HEK293T (cell line): ENCODE results near the gene HOXA6.
A peak's percentile ranks its signal among the peaks of the same experiment; 100 is the strongest.

Experiments used
- CTCF ChIA-PET: fragments of 350-600 bp; formaldehyde crosslinking; extraction: SDS; loops from one replicate; lab custom pipeline; 2021; ENCODE audit warnings: antibody characterized with exemption, inconsistent platforms; lab: Yijun Ruan, JAX
- POLR2A ChIA-PET: fragments of 350-600 bp; formaldehyde crosslinking; extraction: SDS; loops from one replicate; lab custom pipeline; 2020; ENCODE audit warnings: antibody characterized with exemption, inconsistent platforms; lab: Yijun Ruan, JAX
- DNase-seq: peaks from one replicate; pipeline ENCODE4 v3.0.0; 2012; ENCODE audit warnings: mixed read lengths; ENCODE audit errors: extremely low spot score
- ARNT ChIP-seq: fragments of 450-650 bp; IDR thresholded peaks from 2 replicates; pipeline ENCODE4 v1.6.1; 2017; ENCODE audit warnings: mild to moderate bottlenecking
- BHLHE40 ChIP-seq: fragments of 450-650 bp; IDR thresholded peaks from 2 replicates; pipeline ENCODE4 v1.6.1; 2016; ENCODE audit warnings: mild to moderate bottlenecking, moderate library complexity, borderline replicate concordance
- CTBP1 ChIP-seq: fragments of 450-650 bp; IDR thresholded peaks from 2 replicates; pipeline ENCODE4 v1.6.1; 2016; ENCODE audit warnings: borderline replicate concordance
- ELF4 ChIP-seq: fragments of 450-650 bp; IDR thresholded peaks from 2 replicates; pipeline ENCODE4 v1.6.1; 2017; ENCODE audit warnings: antibody characterized with exemption
- FOXA1 ChIP-seq: fragments of 450-650 bp; IDR thresholded peaks from 2 replicates; pipeline ENCODE4 v1.6.1; 2016; ENCODE audit warnings: mild to moderate bottlenecking
- FOXK2 ChIP-seq: fragments of 450-650 bp; IDR thresholded peaks from 2 replicates; pipeline ENCODE4 v1.6.1; 2016; ENCODE audit warnings: mild to moderate bottlenecking
- FOXM1 ChIP-seq: fragments of 450-650 bp; IDR thresholded peaks from 2 replicates; pipeline ENCODE4 v1.6.1; 2017; ENCODE audit warnings: mild to moderate bottlenecking, borderline replicate concordance
- HDGF ChIP-seq: fragments of 450-650 bp; IDR thresholded peaks from 2 replicates; pipeline ENCODE4 v1.6.1; 2017; ENCODE audit warnings: antibody characterized with exemption, borderline replicate concordance
- L3MBTL2 ChIP-seq: fragments of 450-650 bp; conservative IDR thresholded peaks from 2 replicates; pipeline ENCODE4 v1.6.1; 2016; ENCODE audit warnings: mild to moderate bottlenecking
- LEF1 ChIP-seq: fragments of 450-650 bp; IDR thresholded peaks from 2 replicates; pipeline ENCODE4 v1.6.1; 2017; ENCODE audit warnings: mild to moderate bottlenecking, borderline replicate concordance
- NFRKB ChIP-seq: fragments of 450-650 bp; IDR thresholded peaks from 2 replicates; pipeline ENCODE4 v1.6.1; 2016; ENCODE audit warnings: mild to moderate bottlenecking, moderate library complexity
- SP1 ChIP-seq: fragments of 450-650 bp; IDR thresholded peaks from 2 replicates; pipeline ENCODE4 v1.6.1; 2017
- SUZ12 ChIP-seq: fragments of 450-650 bp; IDR thresholded peaks from 2 replicates; pipeline ENCODE4 v1.6.1; 2016; ENCODE audit warnings: mild to moderate bottlenecking
- TARDBP ChIP-seq: fragments of 450-650 bp; IDR thresholded peaks from 2 replicates; pipeline ENCODE4 v1.6.1; 2016
- ZNF384 ChIP-seq: fragments of 450-650 bp; IDR thresholded peaks from 2 replicates; pipeline ENCODE4 v1.6.1; 2016
- TF ChIP-seq, protein P1 (sequence below): fragments of 450-650 bp; IDR thresholded peaks from 2 replicates; pipeline ENCODE4 v1.6.1; 2016

The HOXA6 gene

DNA sequence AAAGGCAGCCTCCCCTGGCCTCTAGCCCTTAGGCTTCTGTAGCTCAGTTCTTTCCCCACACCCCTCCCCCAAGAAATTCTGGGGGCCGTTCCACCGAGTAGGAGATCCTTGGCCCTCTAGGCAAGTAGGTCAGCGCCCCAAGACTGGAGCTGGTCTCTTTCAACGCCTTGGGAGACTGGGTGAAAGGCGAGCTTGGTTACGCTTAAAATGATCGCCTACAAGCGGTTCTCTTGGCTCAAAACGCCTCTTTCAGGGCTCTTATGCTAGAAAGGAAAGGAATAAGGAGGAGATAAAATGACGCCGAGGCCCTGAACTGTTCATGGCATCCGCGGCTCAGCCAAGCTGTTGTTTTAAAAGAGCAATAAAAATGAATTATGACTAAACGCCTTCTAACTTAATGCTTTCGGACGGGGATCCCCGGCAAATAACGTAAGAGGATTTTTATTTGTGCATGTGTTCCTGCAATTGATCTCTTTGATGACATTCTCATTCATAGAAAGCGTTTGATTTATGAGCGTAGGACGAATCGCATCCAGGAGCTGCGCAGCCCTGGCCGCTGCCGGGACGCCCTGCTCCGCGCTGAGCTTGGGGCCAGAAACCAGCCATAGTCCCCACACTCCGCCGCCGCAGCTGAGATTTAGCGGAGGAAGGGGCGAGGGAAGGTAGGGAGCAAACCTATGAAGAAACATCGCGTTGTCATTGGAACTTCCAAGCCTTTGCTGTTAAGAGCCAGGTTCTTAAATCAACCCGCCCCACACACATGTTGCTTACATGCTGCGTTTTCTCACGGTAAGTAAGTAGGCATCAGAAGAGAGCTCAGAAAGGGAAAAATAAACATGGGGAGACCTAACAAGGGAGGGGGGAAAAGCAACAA, 48.8 kb downstream of the HOXA6 start:
- no peak for DNase-seq
- TF ChIP-seq LEF1 (0 out of 2 replicates have a peak, but pooled peaks have one; percentile 7), CTBP1 (peak; percentile 96), NFRKB (no peak), ARNT (peak; percentile 58; the same call in 1 of the 2 replicates)
- TF ChIP-seq, protein P1, sequence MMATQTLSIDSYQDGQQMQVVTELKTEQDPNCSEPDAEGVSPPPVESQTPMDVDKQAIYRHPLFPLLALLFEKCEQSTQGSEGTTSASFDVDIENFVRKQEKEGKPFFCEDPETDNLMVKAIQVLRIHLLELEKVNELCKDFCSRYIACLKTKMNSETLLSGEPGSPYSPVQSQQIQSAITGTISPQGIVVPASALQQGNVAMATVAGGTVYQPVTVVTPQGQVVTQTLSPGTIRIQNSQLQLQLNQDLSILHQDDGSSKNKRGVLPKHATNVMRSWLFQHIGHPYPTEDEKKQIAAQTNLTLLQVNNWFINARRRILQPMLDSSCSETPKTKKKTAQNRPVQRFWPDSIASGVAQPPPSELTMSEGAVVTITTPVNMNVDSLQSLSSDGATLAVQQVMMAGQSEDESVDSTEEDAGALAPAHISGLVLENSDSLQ = peak; percentile 97
- ChIA-PET POLR2A (interaction anchor here (0.8 to 4.8 kb wide), 13 partner anchors 11 to 241 kb away, joined by 3 to 31 read pairs (median 5); partner anchors contain the start of genes HOXA3, HOXA4 and HOXA5), CTCF (interaction anchor here (0.8 to 0.9 kb wide), 3 partner anchors 35 to 52 kb away, joined by 3 to 4 read pairs (median 3); no protein-coding TSS in a partner anchor)

DNA sequence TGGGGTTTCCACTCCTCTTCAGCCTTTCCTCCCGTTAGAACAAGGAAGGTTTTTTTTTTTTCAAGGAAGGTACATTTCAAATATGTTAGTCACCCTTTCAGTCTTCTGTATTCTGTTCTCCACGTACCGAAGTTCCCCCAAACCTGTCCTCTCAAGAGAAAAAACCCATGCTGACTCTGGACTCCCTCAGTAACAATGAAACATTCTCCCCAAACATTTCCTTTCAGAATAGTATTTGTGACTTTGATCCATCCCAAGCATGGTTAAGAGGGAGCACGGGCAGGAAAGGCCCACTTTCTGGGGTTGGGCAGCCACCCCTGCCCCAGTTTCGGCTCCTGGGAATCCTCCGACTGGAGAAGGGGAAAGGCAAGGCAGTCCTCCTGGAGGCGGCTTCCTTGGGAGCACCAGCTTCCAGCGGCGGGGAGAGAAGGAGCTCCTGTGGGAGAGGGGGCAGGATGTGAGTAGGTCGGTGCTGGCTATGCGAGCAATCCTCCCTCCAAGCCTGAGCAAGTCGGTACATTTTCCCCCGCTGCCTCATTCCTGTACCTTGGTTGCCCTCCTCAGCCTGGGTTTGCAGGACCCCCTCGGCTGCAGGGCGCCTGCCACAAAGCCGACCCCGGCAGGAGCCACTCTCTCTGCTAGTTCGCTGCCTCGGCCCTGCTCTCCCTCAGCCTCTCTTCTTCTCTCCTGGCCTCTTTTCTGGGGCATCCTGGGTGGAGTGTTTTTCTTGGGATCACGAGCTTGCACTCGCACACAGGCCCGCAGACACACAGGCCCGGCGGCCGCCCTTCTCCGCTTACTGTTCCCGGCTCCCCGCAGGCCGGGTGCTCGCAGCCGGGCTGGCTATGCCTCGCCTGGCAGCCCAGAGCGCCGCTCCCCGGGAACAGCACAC, 49.6 kb downstream of the HOXA6 start:
- CTCF ChIA-PET = interaction anchor here (0.8 to 1.6 kb wide), 3 partner anchors 47 to 63 kb away, joined by 3 to 4 read pairs (median 4); no protein-coding TSS in a partner anchor
- POLR2A ChIA-PET = interaction anchor here (0.8 to 4.8 kb wide), 17 partner anchors 8 to 240 kb away, joined by 3 to 31 read pairs (median 5); partner anchors contain the start of genes HOXA4 and HOXA5
- no peak for DNase-seq
- TF ChIP-seq HDGF = no peak
- no peak for TF ChIP-seq BHLHE40
- no peak for TF ChIP-seq L3MBTL2

DNA sequence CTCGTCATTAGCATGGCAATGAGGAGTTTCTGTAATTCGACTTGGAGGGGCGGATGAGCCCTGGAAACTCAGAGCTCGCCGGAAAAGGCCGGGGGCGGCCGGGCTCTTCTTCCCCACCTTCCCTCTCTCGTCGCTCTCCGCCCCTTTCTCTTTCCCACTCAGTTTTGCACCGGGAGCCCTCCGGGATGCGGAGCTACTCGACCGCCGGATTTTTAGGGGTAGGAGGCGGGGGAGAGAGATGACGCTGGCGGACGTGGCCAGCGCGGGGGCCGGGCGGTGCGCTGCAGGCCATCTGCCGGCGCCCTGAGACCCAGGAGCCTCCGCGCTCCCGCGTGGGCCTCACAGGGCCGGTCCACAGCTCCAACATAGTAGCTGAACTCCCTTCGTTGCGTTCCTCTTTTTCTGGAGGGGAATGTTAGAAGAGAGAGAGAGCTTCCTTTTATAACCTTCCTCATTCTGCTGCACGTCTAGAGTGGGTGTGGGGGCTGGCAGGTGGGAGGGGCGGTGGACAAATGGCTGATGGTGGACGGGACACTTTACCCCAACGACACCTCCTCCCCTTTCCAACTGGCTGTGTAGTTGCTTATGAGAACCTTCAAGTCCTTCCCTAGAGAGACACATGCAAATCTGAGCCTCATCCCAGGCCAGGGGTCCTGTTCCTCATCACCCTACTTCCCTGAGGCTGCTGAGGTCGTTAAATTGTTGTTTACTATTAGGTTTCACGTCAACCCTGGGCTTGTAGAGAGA, 50.6 kb downstream of the HOXA6 start:
- ChIA-PET POLR2A (interaction anchor here (0.7 to 4.8 kb wide), 23 partner anchors 9 to 243 kb away, joined by 3 to 31 read pairs (median 5); partner anchors contain the start of genes HOXA4, HOXA5, HOXA7 and SKAP2), CTCF (interaction anchor here (0.6 to 1.6 kb wide), 4 partner anchors 44 to 191 kb away, joined by 3 to 5 read pairs (median 4); no protein-coding TSS in a partner anchor)
- TF ChIP-seq ARNT = no peak
- no peak for TF ChIP-seq CTBP1
- no peak for TF ChIP-seq NFRKB
- TF ChIP-seq HDGF = no peak
- no peak for TF ChIP-seq FOXA1
- TF ChIP-seq ZNF384 = no peak
- no peak for TF ChIP-seq LEF1
- TF ChIP-seq SP1 = no peak
- TF ChIP-seq, protein P1 = no peak
- no peak for TF ChIP-seq L3MBTL2
- TF ChIP-seq SUZ12 = no peak
- TF ChIP-seq FOXM1 = no peak
- TF ChIP-seq TARDBP = no peak
- no peak for TF ChIP-seq ELF4
- no peak for DNase-seq

DNA sequence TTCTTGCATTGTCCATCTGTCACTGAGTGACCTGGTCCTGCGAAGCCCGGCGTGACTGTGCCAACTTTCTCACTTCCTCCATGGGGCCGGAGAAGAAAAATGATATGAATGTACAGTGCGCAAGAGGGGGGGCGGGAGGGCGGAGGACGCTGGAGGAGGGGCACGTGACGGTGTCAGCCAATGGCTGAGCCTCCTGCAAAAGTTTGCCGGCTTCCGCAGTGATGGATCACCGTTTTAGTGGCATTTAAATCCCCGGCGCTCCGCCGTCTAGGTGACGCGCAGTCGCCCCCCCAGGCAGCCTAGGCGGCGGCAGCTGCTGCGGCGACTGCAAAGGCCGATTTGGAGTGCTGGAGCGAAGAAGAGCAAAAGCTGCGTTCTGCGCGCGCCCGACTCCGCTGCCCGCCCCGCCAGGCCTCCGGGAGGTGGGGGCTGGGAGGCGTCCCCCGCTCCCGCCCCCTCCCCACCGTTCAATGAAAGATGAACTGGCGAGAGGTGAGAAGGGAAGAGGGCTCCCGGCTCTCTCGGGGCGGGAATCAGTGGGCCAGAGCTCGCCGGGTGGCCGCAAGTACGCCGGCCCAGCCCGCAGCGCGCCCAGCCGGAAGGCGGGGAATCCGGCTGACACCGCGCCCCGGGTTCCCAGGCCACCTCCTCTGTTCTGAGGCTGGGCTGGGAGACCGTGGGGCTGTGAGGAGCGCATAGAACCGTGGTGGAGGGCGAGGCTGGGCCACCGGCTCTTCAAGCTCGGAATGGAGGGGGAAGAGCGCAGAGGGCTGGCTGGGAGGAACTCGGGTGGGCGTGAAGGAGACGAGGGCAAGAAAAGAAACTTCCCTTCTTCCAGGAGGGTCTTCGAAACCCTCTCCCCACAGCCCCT, 51.4 kb downstream of the HOXA6 start, which contains the start of gene HOXA1:
TSS of gene HOXA1 (minus strand) at position 104 of the 871 bp plus-strand sequence. CDS start at position 16, 88 bp downstream.
- POLR2A ChIA-PET = interaction anchor here (0.7 to 4.8 kb wide), 24 partner anchors 9 to 242 kb away, joined by 3 to 31 read pairs (median 4); partner anchors contain the start of genes HOXA4, HOXA5, HOXA7 and SKAP2
- no peak for TF ChIP-seq FOXK2
- peak; percentile 64; the same call in 1 of the 2 replicates for TF ChIP-seq FOXM1
- TF ChIP-seq, protein P1 = peak; percentile 88
- DNase-seq = peak; percentile 85
- CTCF ChIA-PET = interaction anchor here (0.6 to 1.6 kb wide), 4 partner anchors 45 to 190 kb away, joined by 3 to 5 read pairs (median 4); no protein-coding TSS in a partner anchor
